GM10266 (cell line): Measurements from ENCODE around the gene ATG2B.
A peak's percentile ranks its signal among the peaks of the same experiment; 100 is the strongest.

ENCODE experiments used
- DNase-seq: peaks from one replicate; pipeline ENCODE4 v3.0.0; 2012; ENCODE audit errors: extremely low spot score
- TF ChIP-seq, protein P1 (sequence below): IDR thresholded peaks from 2 replicates; pipeline ENCODE4 v1.5.1; 2012; ENCODE audit warnings: mild to moderate bottlenecking, low read depth; ENCODE audit not compliant: control insufficient read depth, insufficient read depth; ENCODE audit errors: missing control alignments

Gene ATG2B

DNA sequence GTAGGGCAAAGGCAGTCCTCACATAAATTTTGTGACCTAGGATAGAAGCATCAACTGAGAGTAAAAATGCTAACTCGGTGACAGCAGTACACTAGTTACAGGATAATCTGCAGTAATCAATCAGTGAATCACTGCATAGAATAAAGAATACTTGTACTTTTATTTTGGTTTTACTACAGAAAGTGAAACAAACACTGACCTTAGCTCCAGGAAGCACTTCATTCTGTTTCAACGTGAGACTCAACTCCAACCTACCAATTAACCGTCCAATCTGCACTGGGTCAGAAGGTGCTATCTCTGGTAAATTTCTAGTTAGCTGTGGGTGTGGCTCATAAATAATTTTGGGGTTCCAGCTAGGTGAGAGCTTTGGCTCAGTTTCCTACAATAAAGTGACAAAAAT, 21.8 kb downstream of the ATG2B start:
- DNase-seq: no peak
- TF ChIP-seq, protein P1, sequence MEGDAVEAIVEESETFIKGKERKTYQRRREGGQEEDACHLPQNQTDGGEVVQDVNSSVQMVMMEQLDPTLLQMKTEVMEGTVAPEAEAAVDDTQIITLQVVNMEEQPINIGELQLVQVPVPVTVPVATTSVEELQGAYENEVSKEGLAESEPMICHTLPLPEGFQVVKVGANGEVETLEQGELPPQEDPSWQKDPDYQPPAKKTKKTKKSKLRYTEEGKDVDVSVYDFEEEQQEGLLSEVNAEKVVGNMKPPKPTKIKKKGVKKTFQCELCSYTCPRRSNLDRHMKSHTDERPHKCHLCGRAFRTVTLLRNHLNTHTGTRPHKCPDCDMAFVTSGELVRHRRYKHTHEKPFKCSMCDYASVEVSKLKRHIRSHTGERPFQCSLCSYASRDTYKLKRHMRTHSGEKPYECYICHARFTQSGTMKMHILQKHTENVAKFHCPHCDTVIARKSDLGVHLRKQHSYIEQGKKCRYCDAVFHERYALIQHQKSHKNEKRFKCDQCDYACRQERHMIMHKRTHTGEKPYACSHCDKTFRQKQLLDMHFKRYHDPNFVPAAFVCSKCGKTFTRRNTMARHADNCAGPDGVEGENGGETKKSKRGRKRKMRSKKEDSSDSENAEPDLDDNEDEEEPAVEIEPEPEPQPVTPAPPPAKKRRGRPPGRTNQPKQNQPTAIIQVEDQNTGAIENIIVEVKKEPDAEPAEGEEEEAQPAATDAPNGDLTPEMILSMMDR: no peak

DNA sequence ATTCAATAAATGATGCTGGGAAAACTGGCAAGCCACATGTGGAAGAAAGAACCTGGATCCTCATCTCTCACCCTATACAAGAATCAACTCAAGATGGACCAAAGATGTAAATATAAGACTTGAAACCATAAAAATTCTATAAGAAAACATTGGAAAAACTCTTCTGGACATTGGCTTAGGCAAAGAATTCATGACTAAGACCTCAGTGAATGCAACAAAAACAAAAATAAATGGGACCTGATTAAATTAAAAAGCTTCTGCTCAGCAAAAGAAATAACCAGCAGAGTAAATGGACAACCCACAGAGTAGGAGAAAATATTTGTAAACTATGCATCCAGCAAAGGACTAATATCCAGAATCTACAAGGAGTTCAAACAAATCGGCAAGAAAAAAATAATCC, 24.6 kb downstream of the ATG2B start:
- no peak for DNase-seq
- TF ChIP-seq, protein P1: no peak

DNA sequence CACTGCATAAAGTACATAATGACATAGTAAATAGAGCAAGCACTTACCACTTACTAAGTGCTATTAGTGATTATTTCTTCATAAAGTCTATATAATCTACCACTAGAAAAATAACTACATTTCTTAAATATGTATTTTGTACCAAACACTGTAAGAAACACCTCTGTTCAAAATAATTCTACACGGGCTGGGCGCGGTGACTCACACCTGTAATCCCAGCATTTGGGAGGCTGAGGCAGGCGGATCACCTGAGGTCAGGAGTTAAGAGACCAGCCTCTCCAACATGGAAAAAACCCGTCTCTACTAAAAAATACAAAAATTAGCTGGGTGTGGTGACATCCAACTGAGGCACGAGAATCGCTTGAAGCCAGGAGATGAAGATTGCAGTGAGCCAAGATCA, 38.9 kb downstream of the ATG2B start:
- DNase-seq: no peak
- TF ChIP-seq, protein P1: no peak

DNA sequence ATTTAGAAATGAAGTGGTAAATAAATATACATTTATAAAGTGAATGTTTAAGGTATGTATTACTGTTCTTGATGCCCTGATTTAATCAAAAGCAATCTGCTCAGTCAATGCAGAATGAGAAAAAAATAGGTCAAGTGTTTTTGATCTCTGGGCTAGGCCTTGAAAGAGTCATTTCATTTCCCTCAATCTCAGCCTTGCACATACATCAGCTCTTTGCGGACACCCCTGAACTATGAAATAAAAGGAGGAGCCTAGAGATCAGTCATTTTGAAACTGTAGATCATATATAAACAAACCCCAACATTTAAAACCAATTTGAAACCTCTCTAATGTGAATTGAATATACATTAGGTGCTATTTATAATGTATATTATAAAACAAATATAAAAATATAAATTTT, 42.5 kb downstream of the ATG2B start:
- TF ChIP-seq, protein P1: no peak
- no peak for DNase-seq

DNA sequence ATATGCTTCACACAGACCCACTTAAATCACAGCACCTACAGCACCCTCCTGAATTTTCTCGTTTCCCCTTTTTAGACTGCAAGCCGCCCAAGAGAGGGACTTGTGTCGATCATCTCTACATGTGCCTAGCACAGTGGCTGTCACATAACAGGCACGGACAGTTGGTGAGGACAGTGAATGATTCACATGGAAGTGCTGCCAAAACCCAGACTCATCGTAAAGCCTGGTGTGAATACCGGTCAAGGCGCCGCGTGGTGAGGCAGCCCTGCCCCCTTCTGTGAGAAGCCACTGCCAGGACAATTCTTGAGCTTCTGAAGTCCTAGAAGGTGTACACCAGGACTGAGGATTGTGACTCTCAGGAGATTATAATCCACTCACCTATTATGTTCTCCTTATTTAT, 44.3 kb downstream of the ATG2B start:
- no peak for DNase-seq
- TF ChIP-seq, protein P1: no peak

DNA sequence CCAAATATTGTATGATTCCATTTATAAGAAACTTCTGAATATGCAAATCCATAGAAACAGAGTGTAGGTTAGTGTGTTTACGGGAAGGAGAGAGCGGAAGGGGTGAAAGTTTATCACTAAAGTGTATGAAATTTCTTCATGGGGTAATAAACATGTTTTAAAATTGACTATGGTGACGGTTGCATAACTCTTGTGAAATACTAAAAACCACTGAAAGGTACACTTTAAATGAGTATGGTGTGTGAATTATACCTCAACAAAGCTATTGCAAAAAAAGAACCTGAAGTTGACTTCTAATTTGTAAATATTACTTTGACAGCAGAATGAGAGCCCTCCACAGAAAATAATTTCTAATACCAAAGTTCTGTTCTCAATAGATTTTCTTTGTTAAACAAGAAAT, 47.1 kb downstream of the ATG2B start:
- DNase-seq: no peak

DNA sequence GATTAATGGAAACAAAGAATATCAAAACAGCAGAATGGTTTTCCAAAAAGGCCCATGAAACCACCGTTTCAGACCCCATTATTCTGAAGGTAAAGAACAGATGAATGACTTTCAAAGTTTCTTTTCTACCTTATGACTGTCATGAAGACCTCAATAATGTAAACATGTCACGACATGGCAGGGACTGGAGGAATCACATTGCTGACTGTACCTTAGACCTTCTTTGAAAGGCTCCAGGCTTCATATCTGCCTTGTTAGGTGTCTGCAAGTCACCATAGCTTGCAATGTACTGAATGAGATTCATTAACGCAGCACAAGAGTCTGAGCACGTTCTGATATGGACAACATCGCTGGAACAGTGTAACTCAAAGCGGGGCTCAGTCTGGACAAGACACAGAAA, 52.2 kb downstream of the ATG2B start:
- TF ChIP-seq, protein P1: no peak
- no peak for DNase-seq

More for the DNA sequence above, 47.1 kb downstream of the ATG2B start:
- TF ChIP-seq, protein P1: no peak

DNA sequence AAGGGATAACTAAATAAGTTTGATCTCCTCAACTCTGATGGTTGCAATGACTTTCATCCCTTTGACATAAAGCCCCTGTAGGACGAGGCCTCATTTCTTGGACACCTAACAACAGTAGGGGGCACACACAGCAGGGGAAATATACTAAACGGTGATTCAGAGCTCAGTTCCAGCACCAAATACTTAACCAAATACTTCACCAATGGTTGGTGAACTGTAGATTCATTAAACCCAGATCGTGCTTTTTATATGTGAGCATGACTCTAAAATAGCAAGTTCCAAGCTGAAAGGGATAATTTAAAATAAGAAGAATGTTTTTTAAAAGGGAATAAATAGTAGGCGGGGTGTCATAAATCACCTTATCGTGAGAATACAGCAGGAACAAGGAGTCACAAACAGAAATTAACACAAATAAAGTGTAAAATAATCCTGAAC, 53.2 kb downstream of the ATG2B start:
- no peak for DNase-seq
- TF ChIP-seq, protein P1: peak; percentile 21
